ENCODE results near the gene NUP153.

DNA sequence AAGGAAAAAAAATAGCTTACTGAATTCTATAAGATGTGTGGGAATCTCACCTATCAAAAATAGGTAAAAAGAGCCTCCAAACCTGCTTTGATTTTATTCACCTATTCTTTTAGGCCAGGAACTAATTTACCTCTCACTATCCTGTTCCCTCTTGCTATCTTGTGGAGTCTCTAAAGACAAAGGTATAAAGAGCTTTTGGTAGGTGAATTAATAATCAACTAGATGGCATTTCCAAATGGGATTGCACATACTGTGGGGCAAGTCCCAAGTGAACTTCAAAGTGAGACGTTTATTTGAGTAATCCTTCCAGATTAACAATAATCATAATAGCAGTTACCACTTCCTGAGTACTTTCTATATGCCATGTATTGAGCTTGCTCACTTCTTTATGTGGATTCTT, 103.8 kb downstream of the NUP153 start:
- no peak for TF ChIP-seq POLR2AphosphoS5 (IDR thresholded peaks at IDR 0.05; ENCODE audit: low read depth, low read length)
- no peak for TF ChIP-seq POLR2A (IDR thresholded peaks at IDR 0.05; ENCODE audit: low read depth, low read length)

Measured in GM12892 (cell line).